ENCODE results near the gene ELOVL5. TPM values are rescaled to one million over a fixed set of nuclear protein-coding genes. Genes with fewer than 3 reads are reported as not detected.
A peak's percentile ranks its signal among the peaks of the same experiment; 100 is the strongest.
"Not testable (repeated sequence)": the region's sequence is repeated elsewhere in the genome, so short reads cannot be mapped to it uniquely, and the experiment has no call there.

ELOVL5 gene
- total RNA-seq, 3 donors from 2014 or later (not counting 1 experiment from before 2014, with no cell fraction given) = 72.1 to 99.5 (median 73.7) TPM

DNA sequence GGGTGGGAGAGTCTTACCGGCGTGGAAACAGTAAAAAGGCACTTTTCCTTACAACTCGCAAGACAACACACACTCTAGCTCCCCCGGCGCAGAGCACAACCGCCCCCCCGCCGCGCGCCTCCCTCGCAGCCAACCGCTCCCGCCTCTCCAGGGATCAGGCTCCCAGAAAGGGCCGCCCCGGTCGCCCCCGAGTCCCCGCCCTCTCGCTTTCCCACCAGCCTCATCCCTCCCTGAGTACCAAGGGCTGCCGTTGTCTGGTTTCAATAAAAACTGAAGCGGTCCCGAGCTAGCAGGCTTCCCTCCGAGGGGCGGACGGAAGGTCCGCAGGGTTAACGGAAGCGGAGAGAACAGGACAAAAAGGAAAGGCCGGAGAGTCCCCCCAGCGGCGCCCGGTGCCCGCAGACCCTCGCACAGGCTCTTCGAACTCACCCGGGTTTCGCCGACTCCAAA lies 804 bp downstream of the ELOVL5 start:
- WGBS (ENCODE audit: insufficient coverage) = under 1% methylated on average over 36 of the region's 38 CpGs
- Mint-ChIP-seq H3K36me3 (no peaks in the 10 kb centered on the region), H3K9me3 (no peaks in the 10 kb centered on the region), H3K27me3 (ENCODE audit: low read depth in 2 of 2) (peaks cover 0 to 10% of the 10 kb centered on the region in 2 donors), H3K4me3 (peak overlapping the region; percentile 91), H3K4me1 (peaks cover 50 to 54% of the 10 kb centered on the region in 2 donors), H3K27ac (peak overlapping the region; percentile 74 to 95)
- TF ChIP-seq, protein P1, sequence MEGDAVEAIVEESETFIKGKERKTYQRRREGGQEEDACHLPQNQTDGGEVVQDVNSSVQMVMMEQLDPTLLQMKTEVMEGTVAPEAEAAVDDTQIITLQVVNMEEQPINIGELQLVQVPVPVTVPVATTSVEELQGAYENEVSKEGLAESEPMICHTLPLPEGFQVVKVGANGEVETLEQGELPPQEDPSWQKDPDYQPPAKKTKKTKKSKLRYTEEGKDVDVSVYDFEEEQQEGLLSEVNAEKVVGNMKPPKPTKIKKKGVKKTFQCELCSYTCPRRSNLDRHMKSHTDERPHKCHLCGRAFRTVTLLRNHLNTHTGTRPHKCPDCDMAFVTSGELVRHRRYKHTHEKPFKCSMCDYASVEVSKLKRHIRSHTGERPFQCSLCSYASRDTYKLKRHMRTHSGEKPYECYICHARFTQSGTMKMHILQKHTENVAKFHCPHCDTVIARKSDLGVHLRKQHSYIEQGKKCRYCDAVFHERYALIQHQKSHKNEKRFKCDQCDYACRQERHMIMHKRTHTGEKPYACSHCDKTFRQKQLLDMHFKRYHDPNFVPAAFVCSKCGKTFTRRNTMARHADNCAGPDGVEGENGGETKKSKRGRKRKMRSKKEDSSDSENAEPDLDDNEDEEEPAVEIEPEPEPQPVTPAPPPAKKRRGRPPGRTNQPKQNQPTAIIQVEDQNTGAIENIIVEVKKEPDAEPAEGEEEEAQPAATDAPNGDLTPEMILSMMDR (IDR thresholded peaks at IDR 0.05) = no peak
- no peaks in the 10 kb centered on the region for H3K36me3 ChIP-seq (ENCODE audit: control insufficient read depth, insufficient read depth, low read length)
- intact Hi-C loops (cut with micrococcal nuclease) = loop anchor here (5.0 to 10.0 kb wide), 3 partner anchors 36 to 353 kb away; partner anchors contain the start of gene GSTA4
- no peaks in the 10 kb centered on the region for H3K27me3 ChIP-seq (ENCODE audit: control insufficient read depth, insufficient read depth, low read length)
- H3K27ac ChIP-seq (ENCODE audit: low read length) = peak overlapping the region; percentile 96
- ATAC-seq (peak; percentile 1 to 16 (median 4)), DNase-seq (peak; percentile 49 to 65)
- no peaks in the 10 kb centered on the region for H3K9me3 ChIP-seq (ENCODE audit: control insufficient read depth, insufficient read depth, low read length)
- H3K4me1 ChIP-seq (ENCODE audit: control insufficient read depth, insufficient read depth, low read length) = peaks cover 25% of the 10 kb centered on the region
- peak overlapping the region; percentile 90 for H3K4me3 ChIP-seq (ENCODE audit: low read length)

DNA sequence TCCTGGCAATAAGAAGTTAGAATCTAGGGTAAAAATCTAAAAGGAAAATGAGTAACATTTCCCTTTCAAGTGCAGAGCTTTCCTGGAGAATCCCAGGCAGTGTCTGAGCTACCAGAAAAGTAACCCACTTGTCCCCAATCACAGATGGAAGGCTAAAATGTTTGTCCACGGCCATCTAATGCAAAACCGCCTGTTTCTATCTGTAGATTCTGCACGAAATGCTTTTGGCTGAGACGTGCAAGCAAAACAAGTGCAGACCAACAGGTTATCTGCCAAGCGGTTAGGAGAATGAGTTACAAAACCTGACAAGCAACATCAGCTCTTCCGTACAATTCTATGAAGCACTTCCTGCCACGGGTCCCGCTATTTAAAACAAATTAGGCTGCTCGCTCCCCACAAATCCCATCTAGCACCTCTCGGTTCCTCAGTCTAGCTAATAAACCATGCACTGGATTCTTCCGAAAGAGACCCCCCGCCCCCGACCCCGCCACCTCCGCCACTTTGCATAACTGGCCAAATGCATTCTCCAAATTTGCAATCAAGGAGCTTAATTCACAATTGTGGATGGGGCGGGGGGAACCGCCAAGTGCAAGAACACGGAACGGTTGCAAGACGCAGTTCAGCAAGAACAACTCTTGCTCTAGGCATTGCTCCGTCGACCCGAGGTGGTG lies 1.4 kb downstream of the ELOVL5 start:
- Histone ChIP-seq H3K4me1 (ENCODE audit: control insufficient read depth, insufficient read depth, low read length) (peaks cover 27% of the 10 kb centered on the region), H3K9me3 (ENCODE audit: control insufficient read depth, insufficient read depth, low read length) (no peaks in the 10 kb centered on the region), H3K36me3 (ENCODE audit: control insufficient read depth, insufficient read depth, low read length) (no peaks in the 10 kb centered on the region), H3K27ac (ENCODE audit: low read length) (peak overlapping the region; percentile 96), H3K27me3 (ENCODE audit: control insufficient read depth, insufficient read depth, low read length) (no peaks in the 10 kb centered on the region), H3K4me3 (ENCODE audit: low read length) (peak overlapping the region; percentile 90)
- peak overlapping the region; percentile 91 for H3K4me3 Mint-ChIP-seq
- ATAC-seq = no peak
- WGBS (ENCODE audit: insufficient coverage) = under 1% methylated on average over 20 of the region's 23 CpGs
- no peaks in the 10 kb centered on the region for H3K9me3 Mint-ChIP-seq
- intact Hi-C loops (cut with micrococcal nuclease) = loop anchor here (5.0 to 10.0 kb wide), 3 partner anchors 35 to 353 kb away; partner anchors contain the start of gene GSTA4
- H3K4me1 Mint-ChIP-seq = peaks cover 54 to 59% of the 10 kb centered on the region in 2 donors
- peak overlapping the region; percentile 74 to 95 for H3K27ac Mint-ChIP-seq
- H3K27me3 Mint-ChIP-seq (ENCODE audit: low read depth in 2 of 2) = peaks cover 0 to 5% of the 10 kb centered on the region in 2 donors
- TF ChIP-seq, protein P1 (IDR thresholded peaks at IDR 0.05) = no peak
- DNase-seq = peak in 1 of 2 donors; percentile 70
- H3K36me3 Mint-ChIP-seq = no peaks in the 10 kb centered on the region

DNA sequence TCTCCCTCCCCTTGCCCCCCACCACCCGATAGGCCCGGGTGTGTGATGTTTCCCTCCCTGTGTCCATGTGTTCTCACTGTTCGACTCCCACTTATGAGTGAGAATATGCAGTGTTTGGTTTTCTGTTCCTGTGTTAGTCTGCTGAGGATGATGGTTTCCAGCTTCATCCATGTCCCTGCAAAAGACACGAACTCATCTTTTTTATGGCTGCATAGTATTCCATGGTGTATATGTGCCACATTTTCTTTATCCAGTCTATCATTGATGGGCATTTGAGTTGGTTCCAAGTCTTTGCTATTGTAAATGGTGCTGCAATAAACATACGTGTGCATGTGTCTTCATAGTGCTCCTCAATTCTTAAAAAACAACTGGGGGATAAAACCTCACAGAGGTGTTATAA lies 2.7 kb downstream of the ELOVL5 start:
- H3K27me3 ChIP-seq (ENCODE audit: control insufficient read depth, insufficient read depth, low read length); H3K9me3 Mint-ChIP-seq; H3K4me3 ChIP-seq (ENCODE audit: low read length); H3K9me3 ChIP-seq (ENCODE audit: control insufficient read depth, insufficient read depth, low read length); DNase-seq; H3K36me3 ChIP-seq (ENCODE audit: control insufficient read depth, insufficient read depth, low read length); H3K36me3 Mint-ChIP-seq; H3K27me3 Mint-ChIP-seq (ENCODE audit: low read depth in 2 of 2); H3K27ac ChIP-seq (ENCODE audit: low read length); ATAC-seq: not testable (repeated sequence)
- Mint-ChIP-seq H3K27ac (peak overlapping the region; percentile 74 to 95), H3K4me1 (peaks cover 66 to 73% of the 10 kb centered on the region in 2 donors), H3K4me3 (peak overlapping the region; percentile 91)
- intact Hi-C loops (cut with micrococcal nuclease) = loop anchor here (5.0 to 10.0 kb wide), 3 partner anchors 34 to 351 kb away; partner anchors contain the start of gene GSTA4
- 100% methylated on average over 2 of the region's 5 CpGs for WGBS (ENCODE audit: insufficient coverage)
- peaks cover 27% of the 10 kb centered on the region for H3K4me1 ChIP-seq (ENCODE audit: control insufficient read depth, insufficient read depth, low read length)

DNA sequence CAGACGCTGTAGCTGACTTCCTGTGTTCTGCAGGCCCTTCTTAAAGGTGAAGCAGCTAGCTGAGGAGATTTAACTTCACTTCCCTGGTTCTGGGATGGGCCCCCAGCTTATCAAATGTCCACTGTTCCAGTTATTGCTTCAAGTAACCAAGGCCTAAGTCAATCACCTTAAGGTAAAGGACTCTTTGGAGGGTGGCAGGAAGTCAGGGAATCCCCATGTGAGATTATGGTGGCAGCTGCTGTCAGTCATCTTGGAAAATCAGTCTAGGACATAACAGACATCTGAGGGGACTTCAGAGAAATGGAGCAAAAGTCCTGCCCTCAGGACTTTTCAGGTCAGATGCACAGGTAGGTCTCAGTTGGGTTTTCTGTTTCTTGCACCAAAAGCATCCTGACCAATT lies 3.8 kb downstream of the ELOVL5 start:
- peaks cover 73 to 79% of the 10 kb centered on the region in 2 donors for H3K4me1 Mint-ChIP-seq
- TF ChIP-seq, protein P1 (IDR thresholded peaks at IDR 0.05) = no peak
- H3K36me3 Mint-ChIP-seq = no peaks in the 10 kb centered on the region
- H3K9me3 Mint-ChIP-seq = no peaks in the 10 kb centered on the region
- intact Hi-C loops (cut with micrococcal nuclease) = loop anchor here (5.0 to 10.0 kb wide), 3 partner anchors 33 to 350 kb away; partner anchors contain the start of gene GSTA4
- DNase-seq (peak in 1 of 2 donors; percentile 59), ATAC-seq (no peak)
- Histone ChIP-seq H3K36me3 (ENCODE audit: control insufficient read depth, insufficient read depth, low read length) (no peaks in the 10 kb centered on the region), H3K9me3 (ENCODE audit: control insufficient read depth, insufficient read depth, low read length) (no peaks in the 10 kb centered on the region), H3K4me3 (ENCODE audit: low read length) (no peak overlapping the region), H3K27me3 (ENCODE audit: control insufficient read depth, insufficient read depth, low read length) (no peaks in the 10 kb centered on the region), H3K4me1 (ENCODE audit: control insufficient read depth, insufficient read depth, low read length) (peaks cover 27% of the 10 kb centered on the region), H3K27ac (ENCODE audit: low read length) (peak overlapping the region; percentile 34)
- peak overlapping the region; percentile 74 to 95 for H3K27ac Mint-ChIP-seq
- WGBS (ENCODE audit: insufficient coverage) = 19% methylated on average over 1 of the region's 1 CpG
- no peaks in the 10 kb centered on the region for H3K27me3 Mint-ChIP-seq (ENCODE audit: low read depth in 2 of 2)
- H3K4me3 Mint-ChIP-seq = peak overlapping the region; percentile 10
